ENCODE results near the gene CISD3. TPM values are rescaled to one million over a fixed set of nuclear protein-coding genes. Genes with fewer than 3 reads are reported as not detected.
A peak's percentile ranks its signal among the peaks of the same experiment; 100 is the strongest.

CISD3 gene
- total and polyA plus RNA-seq, 10 of the 15 experiments (the other 5 are each of a cell fraction or from before 2014, with no cell fraction given) = 2.6 to 38.1 (median 8.1) TPM

- peak within 1 kb of the TSS; percentile 86 for H3K27ac ChIP-seq (ENCODE audit: control insufficient read depth, insufficient read depth)
- H3K27me3 ChIP-seq (replicated peaks in 1 of 2; ENCODE audit: control insufficient read depth in 2 of 2, insufficient read depth in 2 of 2, low read length in 1 of 2) = no peaks in the 10 kb centered on the region; a peak in 1 of 4 replicates
- H2AFZ ChIP-seq (ENCODE audit: control insufficient read depth, low read depth, low read length) = peak within 1 kb of the TSS; percentile 86
- peaks cover 15% of the 10 kb centered on the region; the same call in 1 of the 2 replicates for H3K4me1 ChIP-seq (ENCODE audit: control insufficient read depth, insufficient read depth, low read length)
- peak within 1 kb of the TSS; percentile 86 for H3K9ac ChIP-seq (ENCODE audit: control insufficient read depth, insufficient read depth, low read length)
- peak within 1 kb of the TSS; percentile 99 for H3K4me2 ChIP-seq (ENCODE audit: control insufficient read depth, insufficient read depth)
- RAD21 ChIA-PET (ENCODE audit: unreplicated experiment) = interaction anchor here (0.7 to 1.8 kb wide), 10 partner anchors 21 to 402 kb away, joined by 3 to 6 read pairs (median 4); partner anchors contain the start of genes EPOP and RPL23
- CTCF ChIA-PET = interaction anchor here (0.6 to 1.6 kb wide), 11 partner anchors 10 to 990 kb away, joined by 3 to 6 read pairs (median 4); partner anchors contain the start of gene CISD3
- H4K20me1 ChIP-seq (ENCODE audit: control insufficient read depth, insufficient read depth) = no peaks in the 10 kb centered on the region
- ATAC-seq = peak; percentile 82
- peaks cover 0 to 12% of the 10 kb centered on the region in 2 experiments; a peak in 3 of 4 replicates for H3K36me3 ChIP-seq (ENCODE audit: control insufficient read depth in 2 of 2, insufficient read depth in 2 of 2, low read length in 1 of 2)
- H3K9me3 ChIP-seq (replicated peaks; ENCODE audit: control insufficient read depth, insufficient read depth, low read length) = no peaks in the 10 kb centered on the region
- no TSS peak for BruUV-seq (replicated peaks)
- 1% methylated on average over 44 of the region's 44 CpGs for WGBS (ENCODE audit: insufficient coverage, insufficient replicate concordance, low lambda C conversion rate, missing lambda C conversion rate)
- peak within 1 kb of the TSS; percentile 87 for H3K4me3 ChIP-seq
- SMC1A ChIA-PET (ENCODE audit: uncharacterized antibody, unreplicated experiment) = interaction anchor here (0.9 to 1.9 kb wide), 7 partner anchors 18 to 401 kb away, joined by 3 to 6 read pairs (median 4); no protein-coding TSS in a partner anchor
- POLR2A ChIA-PET = interaction anchor here (0.6 to 1.6 kb wide), 13 partner anchors 10 to 400 kb away, joined by 3 to 8 read pairs (median 3); partner anchors contain the start of gene LASP1
- peak; percentile 100 for DNase-seq (ENCODE audit: low read depth, low spot score)
- H3K79me2 ChIP-seq (ENCODE audit: control insufficient read depth, insufficient read depth, low read length) = peaks cover 29% of the 10 kb centered on the region
- intact Hi-C loops (cut with micrococcal nuclease; ENCODE audit: unreplicated experiment) (loop anchor here (1.0 to 2.0 kb wide), 3 partner anchors 46 to 116 kb away; partner anchors contain the start of gene PIP4K2B), in situ Hi-C loops (cut with MboI) (loop anchor here (10.0 kb wide), 1 partner anchor 402 kb away; the partner anchor contains the start of gene PLXDC1)
- FAIRE-seq = no peak
- TF ChIP-seq RAD21 (IDR thresholded peaks at IDR 0.05; ENCODE audit: insufficient read depth, low read depth, low read length) (no peak), ZBTB40 (IDR thresholded peaks at IDR 0.05; ENCODE audit: borderline replicate concordance) (peak; percentile 90; the same call in 1 of the 2 replicates), SRF (IDR thresholded peaks at IDR 0.05; ENCODE audit: low read depth in 2 of 2, low read length in 2 of 2) (no peak), JUNB (IDR thresholded peaks at IDR 0.05) (no peak), CUX1 (IDR thresholded peaks at IDR 0.05; ENCODE audit: insufficient replicate concordance, low read depth, low read length) (no peak), KAT2A (conservative IDR thresholded peaks at IDR 0.05; ENCODE audit: control insufficient read depth, low read depth, low read length) (no peak), RELB (IDR thresholded peaks at IDR 0.05; ENCODE audit: low read depth) (peak; percentile 80; the same call in 1 of the 2 replicates)
- TF ChIP-seq, protein P1, sequence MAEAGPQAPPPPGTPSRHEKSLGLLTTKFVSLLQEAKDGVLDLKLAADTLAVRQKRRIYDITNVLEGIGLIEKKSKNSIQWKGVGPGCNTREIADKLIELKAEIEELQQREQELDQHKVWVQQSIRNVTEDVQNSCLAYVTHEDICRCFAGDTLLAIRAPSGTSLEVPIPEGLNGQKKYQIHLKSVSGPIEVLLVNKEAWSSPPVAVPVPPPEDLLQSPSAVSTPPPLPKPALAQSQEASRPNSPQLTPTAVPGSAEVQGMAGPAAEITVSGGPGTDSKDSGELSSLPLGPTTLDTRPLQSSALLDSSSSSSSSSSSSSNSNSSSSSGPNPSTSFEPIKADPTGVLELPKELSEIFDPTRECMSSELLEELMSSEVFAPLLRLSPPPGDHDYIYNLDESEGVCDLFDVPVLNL (IDR thresholded peaks at IDR 0.05; ENCODE audit: low read depth, low read length) = peak; percentile 77
Observed at GRCh38 chr17:38752308-38753070, 22.3 kb downstream of the CISD3 start, which contains the start of gene PSMB3. Gene PSMB3, plus strand, starts transcription at chr17:38752741. Its CDS starts 86 bp downstream, at chr17:38752827.

All from GM12878 (cell line).